Body of pancreas (tissue), 4 donors: Measurements from ENCODE around the gene PDGFA.

Source experiments
- POLR2A ChIP-seq, 3 donors: fragments of 450-650 bp; IDR thresholded peaks; one replicate each; pipeline ENCODE4 v1.6.1; 2016; ENCODE audit warnings: antibody characterized with exemption in 3 of 3, mild to moderate bottlenecking in 2 of 3
- TF ChIP-seq, protein P1 (sequence below), 7 experiments: fragments of 450-650 bp in 4 of 7; fragments of 200-600 bp in 3 of 7; sonication (generic) in 3 of 7; IDR thresholded peaks; one replicate each; pipeline ENCODE4 v1.5.1; 2016 to 2019; ENCODE audit warnings: antibody characterized with exemption in 7 of 7

DNA sequence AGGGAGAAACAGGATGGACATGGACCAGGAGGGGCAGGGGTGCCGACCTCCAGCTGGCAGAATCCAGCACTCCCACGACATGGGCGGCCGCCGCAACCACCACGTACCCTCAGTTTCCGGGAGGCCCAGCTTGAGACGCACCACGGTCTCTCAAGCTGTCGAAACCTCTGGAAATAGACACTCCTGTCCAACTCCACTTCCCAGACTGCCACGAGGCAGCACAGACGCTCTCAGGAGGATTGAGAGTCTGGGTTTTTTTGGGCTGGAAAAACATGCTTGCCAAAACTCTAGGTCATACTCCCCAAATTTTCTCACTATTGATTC lies 37.9 kb upstream of the PDGFA start:
- TF ChIP-seq, protein P1, sequence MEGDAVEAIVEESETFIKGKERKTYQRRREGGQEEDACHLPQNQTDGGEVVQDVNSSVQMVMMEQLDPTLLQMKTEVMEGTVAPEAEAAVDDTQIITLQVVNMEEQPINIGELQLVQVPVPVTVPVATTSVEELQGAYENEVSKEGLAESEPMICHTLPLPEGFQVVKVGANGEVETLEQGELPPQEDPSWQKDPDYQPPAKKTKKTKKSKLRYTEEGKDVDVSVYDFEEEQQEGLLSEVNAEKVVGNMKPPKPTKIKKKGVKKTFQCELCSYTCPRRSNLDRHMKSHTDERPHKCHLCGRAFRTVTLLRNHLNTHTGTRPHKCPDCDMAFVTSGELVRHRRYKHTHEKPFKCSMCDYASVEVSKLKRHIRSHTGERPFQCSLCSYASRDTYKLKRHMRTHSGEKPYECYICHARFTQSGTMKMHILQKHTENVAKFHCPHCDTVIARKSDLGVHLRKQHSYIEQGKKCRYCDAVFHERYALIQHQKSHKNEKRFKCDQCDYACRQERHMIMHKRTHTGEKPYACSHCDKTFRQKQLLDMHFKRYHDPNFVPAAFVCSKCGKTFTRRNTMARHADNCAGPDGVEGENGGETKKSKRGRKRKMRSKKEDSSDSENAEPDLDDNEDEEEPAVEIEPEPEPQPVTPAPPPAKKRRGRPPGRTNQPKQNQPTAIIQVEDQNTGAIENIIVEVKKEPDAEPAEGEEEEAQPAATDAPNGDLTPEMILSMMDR (IDR thresholded peaks at IDR 0.05): no peak
- TF ChIP-seq POLR2A (IDR thresholded peaks at IDR 0.05): no peak
